ENCODE results near the gene TMEM72.

GRCh38 chr10:44925811-44926750, 14.9 kb downstream of the TMEM72 start:
- TF ChIP-seq POLR2AphosphoS5 (IDR thresholded peaks at IDR 0.05; ENCODE audit: borderline replicate concordance, low read depth, low read length) (no peak), EZH2 (IDR thresholded peaks at IDR 0.05) (no peak), FOXP2 (optimal IDR thresholded peaks at IDR 0.05; ENCODE audit: control extremely low read depth, extremely low read length, insufficient read depth) (no peak)
